ENCODE data around the gene PABPN1L.

The PABPN1L gene

GRCh38 chr16:88814144-88814502 is 52.3 kb downstream of the PABPN1L start:
- no peak overlapping the region for H3K4me3 ChIP-seq (ENCODE audit: low read depth, low read length)
- no peak for TF ChIP-seq CTCF (IDR thresholded peaks at IDR 0.05; ENCODE audit: low read depth, low read length)
- no peak for DNase-seq (ENCODE audit: low read depth, low spot score)
- in situ Hi-C loops (cut with HindIII; ENCODE audit: low sequenced_read_pairs), result no loop called here
